WERI-Rb-1 (cell line): ENCODE measurements around the gene RMND5A.

Source experiments
- DNase-seq: peaks from one replicate; pipeline ENCODE4 v3.0.0-alpha.2; 2020
- H3K27ac ChIP-seq: fragments of 250-450 bp; sonication (Bioruptor Pico); 2 replicates; pipeline ENCODE4 v1.5.1; 2020; ENCODE audit warnings: mild to moderate bottlenecking, moderate library complexity
- H3K27me3 ChIP-seq: fragments of 250-450 bp; sonication (Bioruptor Pico); 2 replicates; pipeline ENCODE4 v1.5.1; 2021; ENCODE audit warnings: mild to moderate bottlenecking, low read depth, moderate library complexity; ENCODE audit not compliant: insufficient read depth, severe bottlenecking
- H3K36me3 ChIP-seq: fragments of 250-450 bp; sonication (Bioruptor Pico); 2 replicates; pipeline ENCODE4 v1.5.1; 2020; ENCODE audit warnings: mild to moderate bottlenecking, moderate library complexity
- H3K4me3 ChIP-seq: 2 replicates; pipeline ENCODE4 v1.5.1; 2011; ENCODE audit warnings: low read depth, mild to moderate bottlenecking, control low read depth, low read length
- H3K9me3 ChIP-seq: fragments of 250-450 bp; sonication (Bioruptor Pico); 2 replicates; pipeline ENCODE4 v1.5.1; 2021; ENCODE audit warnings: mild to moderate bottlenecking, moderate library complexity; ENCODE audit not compliant: severe bottlenecking
- TF ChIP-seq, protein P1 (sequence below): IDR thresholded peaks from 2 replicates; pipeline ENCODE4 v1.5.1; 2011; ENCODE audit warnings: low read depth, mild to moderate bottlenecking, control low read depth, inconsistent platforms, low read length

RMND5A gene

DNA sequence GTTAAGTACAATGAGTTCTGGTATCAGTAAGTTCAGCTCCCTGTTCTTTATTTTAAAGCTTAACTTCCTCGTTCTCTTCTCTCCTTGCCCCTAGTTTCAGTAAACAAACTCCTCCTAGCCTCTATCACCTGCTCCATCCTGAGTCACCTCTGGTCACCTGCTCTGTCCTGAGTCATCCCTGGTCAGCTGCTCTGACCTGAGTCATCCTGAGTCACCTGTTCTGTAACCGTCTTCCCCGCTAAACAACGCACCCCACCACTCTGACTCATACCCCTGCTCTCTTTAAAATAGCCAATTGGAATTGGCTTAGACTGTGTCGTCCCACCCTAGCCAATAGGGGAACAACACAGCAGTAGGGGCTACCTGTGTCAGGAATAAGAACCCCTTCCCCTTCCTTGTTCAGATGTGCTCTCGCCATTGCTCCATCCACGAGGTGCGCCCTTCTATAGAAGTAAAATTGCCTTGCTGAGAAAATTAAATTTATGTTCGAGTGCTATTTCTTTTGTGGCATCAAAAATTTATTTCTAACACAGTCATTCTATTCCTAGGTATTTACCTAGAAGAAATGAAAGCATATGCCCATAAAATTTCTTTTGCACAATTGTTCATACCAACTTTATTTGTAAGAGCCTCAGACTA, 24.9 kb upstream of the RMND5A start:
- Histone ChIP-seq H3K36me3 (no peaks in the 10 kb centered on the region), H3K27ac (no peak overlapping the region), H3K9me3 (peaks cover 7% of the 10 kb centered on the region), H3K27me3 (no peaks in the 10 kb centered on the region), H3K4me3 (no peak overlapping the region)
- DNase-seq = no peak
- TF ChIP-seq, protein P1, sequence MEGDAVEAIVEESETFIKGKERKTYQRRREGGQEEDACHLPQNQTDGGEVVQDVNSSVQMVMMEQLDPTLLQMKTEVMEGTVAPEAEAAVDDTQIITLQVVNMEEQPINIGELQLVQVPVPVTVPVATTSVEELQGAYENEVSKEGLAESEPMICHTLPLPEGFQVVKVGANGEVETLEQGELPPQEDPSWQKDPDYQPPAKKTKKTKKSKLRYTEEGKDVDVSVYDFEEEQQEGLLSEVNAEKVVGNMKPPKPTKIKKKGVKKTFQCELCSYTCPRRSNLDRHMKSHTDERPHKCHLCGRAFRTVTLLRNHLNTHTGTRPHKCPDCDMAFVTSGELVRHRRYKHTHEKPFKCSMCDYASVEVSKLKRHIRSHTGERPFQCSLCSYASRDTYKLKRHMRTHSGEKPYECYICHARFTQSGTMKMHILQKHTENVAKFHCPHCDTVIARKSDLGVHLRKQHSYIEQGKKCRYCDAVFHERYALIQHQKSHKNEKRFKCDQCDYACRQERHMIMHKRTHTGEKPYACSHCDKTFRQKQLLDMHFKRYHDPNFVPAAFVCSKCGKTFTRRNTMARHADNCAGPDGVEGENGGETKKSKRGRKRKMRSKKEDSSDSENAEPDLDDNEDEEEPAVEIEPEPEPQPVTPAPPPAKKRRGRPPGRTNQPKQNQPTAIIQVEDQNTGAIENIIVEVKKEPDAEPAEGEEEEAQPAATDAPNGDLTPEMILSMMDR = no peak

DNA sequence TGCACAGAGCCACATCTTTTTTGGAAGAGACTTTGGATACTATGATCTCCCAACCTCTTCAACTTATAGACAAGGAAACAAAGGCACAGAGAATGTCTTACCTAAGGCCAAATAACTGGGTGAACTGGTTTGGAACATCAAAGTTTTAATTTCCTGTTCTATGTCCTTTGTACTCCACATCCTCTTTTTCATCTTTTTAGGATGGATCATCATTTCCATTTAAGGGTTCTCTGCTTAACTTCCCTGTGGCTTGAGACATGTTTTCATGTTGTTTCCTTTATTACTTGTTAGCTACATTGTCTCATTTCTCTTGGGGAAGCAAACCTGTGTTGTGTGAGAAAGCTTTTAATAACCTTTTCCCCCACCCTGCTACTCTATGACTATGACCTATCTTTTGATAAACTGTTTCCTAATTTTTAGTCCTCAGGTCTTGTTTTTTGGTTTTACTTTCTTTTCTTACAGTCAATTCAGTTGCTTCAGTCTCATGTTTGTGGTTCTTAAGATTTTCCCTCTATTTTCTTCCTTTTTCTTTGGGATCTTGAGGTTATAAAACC, 22.5 kb upstream of the RMND5A start:
- no peaks in the 10 kb centered on the region for H3K27me3 ChIP-seq
- TF ChIP-seq, protein P1 = no peak
- H3K27ac ChIP-seq = no peak overlapping the region
- peaks cover 7% of the 10 kb centered on the region for H3K9me3 ChIP-seq
- DNase-seq = no peak
- H3K36me3 ChIP-seq = no peaks in the 10 kb centered on the region
- H3K4me3 ChIP-seq = no peak overlapping the region

DNA sequence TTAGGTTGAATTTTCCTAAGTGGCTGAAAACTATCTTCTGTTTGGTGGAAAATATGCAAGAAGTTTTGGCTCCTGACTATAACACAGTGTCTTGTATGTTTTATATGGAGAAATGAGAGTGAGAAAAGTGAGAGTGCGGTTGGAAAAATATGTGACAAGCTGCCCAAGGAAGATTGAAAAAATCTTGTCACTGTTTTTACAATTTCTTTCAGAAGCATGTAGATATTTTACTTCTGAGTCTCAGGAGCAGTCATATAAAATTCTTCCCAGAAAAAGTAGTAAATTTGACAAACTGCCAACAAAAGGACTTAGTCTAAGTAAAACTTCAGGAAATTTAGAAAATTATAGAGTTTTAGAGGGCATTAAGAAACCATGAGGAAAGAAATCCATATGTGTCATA, 19.4 kb upstream of the RMND5A start:
- DNase-seq = no peak
- TF ChIP-seq, protein P1 = no peak
- Histone ChIP-seq H3K36me3 (no peaks in the 10 kb centered on the region), H3K4me3 (no peak overlapping the region), H3K27ac (no peak overlapping the region), H3K27me3 (no peaks in the 10 kb centered on the region), H3K9me3 (no peaks in the 10 kb centered on the region)

DNA sequence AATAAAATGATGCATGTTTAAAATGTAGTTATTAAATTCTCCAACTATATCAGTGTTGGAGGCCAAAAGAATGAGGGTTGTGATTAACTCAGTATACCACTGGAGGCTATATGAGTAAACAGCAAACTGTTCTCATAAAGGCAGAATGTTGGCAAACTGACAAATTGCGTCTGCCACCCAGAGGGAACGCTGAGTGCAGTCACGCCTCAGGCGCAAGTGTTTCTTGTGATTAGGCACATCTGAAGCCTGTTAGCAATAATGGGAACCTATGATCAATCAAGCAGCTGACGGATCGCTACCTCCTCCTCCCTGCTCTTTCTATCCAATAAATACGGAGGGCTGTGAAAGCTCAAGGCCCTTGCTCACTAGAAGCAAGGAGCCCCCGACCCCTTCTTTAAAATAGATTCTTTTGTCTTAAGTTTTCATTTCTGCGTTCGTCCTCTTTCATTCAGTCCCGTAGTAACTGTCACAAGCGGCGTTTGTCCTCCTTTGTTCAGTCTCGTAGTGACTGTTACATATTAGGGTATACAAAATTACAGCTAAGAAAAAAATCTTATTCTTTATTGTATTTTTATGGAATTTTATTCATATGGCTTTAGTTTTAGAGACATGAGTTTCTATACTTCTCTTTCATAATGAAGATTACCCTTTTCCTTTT, 16.3 kb upstream of the RMND5A start:
- no peaks in the 10 kb centered on the region for H3K27me3 ChIP-seq
- DNase-seq = no peak
- H3K27ac ChIP-seq = no peak overlapping the region
- peaks cover 3% of the 10 kb centered on the region for H3K9me3 ChIP-seq
- H3K4me3 ChIP-seq = no peak overlapping the region
- TF ChIP-seq, protein P1 = no peak
- no peaks in the 10 kb centered on the region for H3K36me3 ChIP-seq

DNA sequence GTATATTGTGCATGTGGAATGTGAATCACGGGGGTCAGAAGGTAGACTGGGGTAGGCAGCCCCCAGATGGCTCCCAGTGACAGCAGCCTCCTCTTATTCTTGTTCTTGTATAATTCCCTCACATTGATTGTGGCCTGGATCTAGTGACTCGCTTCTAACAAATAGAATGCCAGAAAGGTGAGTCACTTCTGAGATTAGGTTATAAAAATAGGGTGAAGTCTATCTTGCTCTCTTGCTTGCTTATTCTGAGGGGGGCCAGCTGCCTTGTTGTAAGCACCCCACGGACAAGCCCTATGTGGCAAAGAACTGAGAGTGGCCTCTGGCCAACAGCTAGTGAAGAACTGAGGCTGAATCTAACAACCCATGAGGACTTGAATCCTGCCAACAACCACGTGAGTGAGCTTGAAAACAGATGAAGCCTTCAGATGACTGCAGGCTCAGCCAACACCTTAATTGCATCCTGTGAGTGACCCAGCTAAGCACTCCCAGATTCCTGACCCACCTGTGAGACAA, 15.6 kb upstream of the RMND5A start:
- Histone ChIP-seq H3K27ac (no peak overlapping the region), H3K4me3 (no peak overlapping the region)
- no peak for DNase-seq

More for the DNA sequence above, 15.6 kb upstream of the RMND5A start:
- H3K27me3 ChIP-seq = no peaks in the 10 kb centered on the region
- TF ChIP-seq, protein P1 = no peak
- no peaks in the 10 kb centered on the region for H3K36me3 ChIP-seq
- H3K9me3 ChIP-seq = peaks cover 3% of the 10 kb centered on the region
